ENCODE results near the gene ECI1. TPM values are rescaled to one million over a fixed set of nuclear protein-coding genes. Genes with fewer than 3 reads are reported as not detected.

The ECI1 gene
- total RNA-seq, result 21.4 and 30.5 TPM in 2 replicates

GRCh38 chr16:2251296-2252111 is at the start of gene ECI1:
Gene ECI1, minus strand, starts transcription at chr16:2251587. Its CDS starts 21 bp downstream, at chr16:2251566.

GRCh38 chr16:2267913-2268666 is 16.7 kb upstream of the ECI1 start, which contains the start of gene RNPS1:
Gene RNPS1, minus strand, starts transcription at chr16:2268126. Its CDS starts 3,483 bp downstream, at chr16:2264643.

GRCh38 chr16:2236337-2237101 is 14.9 kb downstream of the ECI1 start, which contains the start of gene DNASE1L2:
Gene DNASE1L2, plus strand, starts transcription at chr16:2236444. Its CDS starts 373 bp downstream, at chr16:2236817.

GRCh38 chr16:2223221-2223941 is 28.0 kb downstream of the ECI1 start, which contains the start of gene E4F1:
Gene E4F1, plus strand, starts transcription at chr16:2223591. Its CDS starts 23 bp downstream, at chr16:2223614.

GRCh38 chr16:2214719-2214968 is 36.7 kb downstream of the ECI1 start, which contains the start of gene PGP:
Gene PGP, minus strand, starts transcription at chr16:2214840. Its CDS starts 63 bp downstream, at chr16:2214777.

GRCh38 chr16:2210386-2211365 is 40.7 kb downstream of the ECI1 start, which contains the start of gene BRICD5:
Gene BRICD5, minus strand, starts transcription at chr16:2210863. Its CDS starts 30 bp downstream, at chr16:2210833.

GRCh38 chr16:2205104-2205966 is 46.1 kb downstream of the ECI1 start, which contains the start of gene MLST8:
Gene MLST8, plus strand, starts transcription at chr16:2205454. Its CDS starts 632 bp downstream, at chr16:2206086.

GRCh38 chr16:2196162-2196980 is 55.0 kb downstream of the ECI1 start, which contains the start of gene CASKIN1:
Gene CASKIN1, minus strand, starts transcription at chr16:2196605. Its CDS starts 173 bp downstream, at chr16:2196432.

Other genes starting within 250 kb of the ECI1 start
- 8.5 and 21.1 TPM in 2 replicates for gene ZNF598, start 241.8 kb downstream of the ECI1 start, total RNA-seq
- gene NPW, start 231.8 kb downstream of the ECI1 start, total RNA-seq, result 0.28 and 0.58 TPM in 2 replicates
- gene NHERF2, start 224.7 kb downstream of the ECI1 start, total RNA-seq, result 20.6 and 41.8 TPM in 2 replicates
- 20.6 and 28.9 TPM in 2 replicates for gene NTHL1, start 203.8 kb downstream of the ECI1 start, total RNA-seq
- 35.9 and 45.7 TPM in 2 replicates for gene TSC2, start 203.6 kb downstream of the ECI1 start, total RNA-seq
- gene PKD1, start 115.7 kb downstream of the ECI1 start, total RNA-seq, result 96.4 and 129 TPM in 2 replicates
- 0.56 and 0.58 TPM in 2 replicates for gene RAB26, start 103.0 kb downstream of the ECI1 start, total RNA-seq
- gene TRAF7, start 95.8 kb downstream of the ECI1 start, total RNA-seq, result 33.8 and 44.3 TPM in 2 replicates
- 0.19 and 0.56 TPM in 2 replicates for gene CASKIN1, start 55.0 kb downstream of the ECI1 start, total RNA-seq
- gene MLST8, start 46.1 kb downstream of the ECI1 start, total RNA-seq, result 20.3 and 34.1 TPM in 2 replicates
- 0.77 and 1.7 TPM in 2 replicates for gene BRICD5, start 40.7 kb downstream of the ECI1 start, total RNA-seq
- gene PGP, start 36.7 kb downstream of the ECI1 start, total RNA-seq, result 10.1 and 22.8 TPM in 2 replicates
- 28.6 and 35.0 TPM in 2 replicates for gene E4F1, start 28.0 kb downstream of the ECI1 start, total RNA-seq
- gene DNASE1L2, start 15.1 kb downstream of the ECI1 start, total RNA-seq, result 0.56 and 0.58 TPM in 2 replicates
- 39.2 and 117 TPM in 2 replicates for gene RNPS1, start 16.5 kb upstream of the ECI1 start, total RNA-seq
- 2.1 and 2.8 TPM in 2 replicates for gene ABCA3, start 89.1 kb upstream of the ECI1 start, total RNA-seq
- gene CCNF, start 177.9 kb upstream of the ECI1 start, total RNA-seq, result 4.2 and 37.0 TPM in 2 replicates
- gene TEDC2, start 208.5 kb upstream of the ECI1 start, total RNA-seq, result 1.7 and 12.5 TPM in 2 replicates
- 0.19 and 0.56 TPM in 2 replicates for gene NTN3, start 219.7 kb upstream of the ECI1 start, total RNA-seq
- gene TBC1D24, start 223.5 kb upstream of the ECI1 start, total RNA-seq, result 11.3 and 16.3 TPM in 2 replicates